ENCODE measurements around the gene GPX5.

- TF ChIP-seq BCL11A (IDR thresholded peaks at IDR 0.05; ENCODE audit: low read depth, low read length) (no peak), SIX5 (IDR thresholded peaks at IDR 0.05; ENCODE audit: low read depth, low read length, severe bottlenecking) (no peak), ATF2 (IDR thresholded peaks at IDR 0.05; ENCODE audit: low read length) (no peak; the same call in 1 of the 2 replicates), MAX (IDR thresholded peaks at IDR 0.05; ENCODE audit: low read depth, low read length) (no peak), CTCF (IDR thresholded peaks at IDR 0.05 in 2 of 3, conservative IDR thresholded peaks at IDR 0.05 in 1 of 3; ENCODE audit: control insufficient read depth in 2 of 3, extremely low read depth in 1 of 3, insufficient read depth in 1 of 3, low read depth in 3 of 3, low read length in 3 of 3) (no peak), POLR2AphosphoS5 (IDR thresholded peaks at IDR 0.05; ENCODE audit: low read length) (no peak), TCF12 (IDR thresholded peaks at IDR 0.05; ENCODE audit: low read depth, low read length) (no peak), PBX3 (IDR thresholded peaks at IDR 0.05; ENCODE audit: insufficient replicate concordance, low read depth, low read length) (no peak), PML (IDR thresholded peaks at IDR 0.05; ENCODE audit: low read length) (no peak)
Measured at GRCh38 chr6:28541996-28542395, 16.3 kb downstream of the GPX5 start.
